Muscle layer of colon (tissue), 2 donors: ENCODE results near the gene FAM219B.

ENCODE experiments used
- H3K27ac ChIP-seq: one replicate; pipeline ENCODE4 v1.7.0; 2013; ENCODE audit warnings: low read depth, mild to moderate bottlenecking, low read length, moderate library complexity
- H3K27me3 ChIP-seq, 2 donors: one replicate each; pipeline ENCODE4 v1.7.0; 2013; ENCODE audit warnings: low read length in 2 of 2, mild to moderate bottlenecking in 2 of 2; ENCODE audit not compliant: insufficient read depth in 2 of 2, control insufficient read depth in 1 of 2
- H3K36me3 ChIP-seq: one replicate; pipeline ENCODE4 v1.7.0; 2013; ENCODE audit warnings: mild to moderate bottlenecking, low read length; ENCODE audit not compliant: insufficient read depth
- H3K4me1 ChIP-seq: one replicate; pipeline ENCODE4 v1.7.0; 2013; ENCODE audit warnings: mild to moderate bottlenecking, low read length; ENCODE audit not compliant: insufficient read depth
- H3K4me3 ChIP-seq, 2 donors: one replicate each; pipeline ENCODE4 v1.7.0; 2013; ENCODE audit warnings: low read length in 2 of 2, low read depth in 1 of 2, mild to moderate bottlenecking in 1 of 2, moderate library complexity in 1 of 2
- H3K9ac ChIP-seq: one replicate; pipeline ENCODE4 v1.7.0; 2013; ENCODE audit warnings: low read length
- H3K9me3 ChIP-seq: one replicate; pipeline ENCODE4 v1.7.0; 2013; ENCODE audit warnings: mild to moderate bottlenecking, low read length
- donor health status: abdominal sarcoma.
- donor health status: Adenocarcinoma of cecum.

FAM219B gene

DNA sequence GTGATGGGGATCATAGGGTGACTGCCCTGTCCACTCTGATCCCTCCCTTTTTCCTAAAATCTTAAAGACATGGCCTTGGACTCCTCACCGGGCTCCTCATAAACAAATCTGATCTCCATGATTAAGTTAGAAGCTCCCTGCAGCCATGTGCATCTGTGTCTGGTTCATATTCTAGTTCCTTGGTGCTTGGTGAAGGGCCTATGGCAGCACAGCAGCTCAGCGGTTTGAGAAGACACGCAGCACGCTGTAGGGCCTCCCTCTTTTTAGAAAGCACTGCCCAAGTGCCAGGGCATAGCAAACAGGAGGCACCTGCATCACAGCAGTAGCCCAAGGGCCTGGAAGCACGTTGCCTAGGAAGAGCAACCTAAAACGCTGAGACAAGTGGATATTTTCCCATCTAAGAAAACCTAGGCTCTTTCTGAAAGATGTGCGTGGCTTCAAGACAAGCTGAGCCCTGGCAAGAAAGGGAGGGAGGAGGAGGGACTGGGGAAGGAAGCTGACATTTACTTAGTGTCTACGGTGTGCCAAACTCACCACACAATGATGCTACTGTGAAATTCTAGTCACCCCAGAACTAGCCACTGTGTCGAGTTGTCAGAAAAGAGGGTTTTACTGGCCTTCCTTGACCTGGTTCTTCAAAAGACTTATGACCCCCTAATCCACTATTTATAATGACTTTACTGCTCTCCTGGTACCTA is 48.8 kb downstream of the FAM219B start:
- H3K27ac ChIP-seq: no peak overlapping the region
- H3K9ac ChIP-seq: no peak overlapping the region
- H3K36me3 ChIP-seq: peaks cover 15% of the 10 kb centered on the region
- H3K4me1 ChIP-seq: peaks cover 16% of the 10 kb centered on the region
- no peak overlapping the region for H3K4me3 ChIP-seq
- no peaks in the 10 kb centered on the region for H3K9me3 ChIP-seq
- no peaks in the 10 kb centered on the region for H3K27me3 ChIP-seq

DNA sequence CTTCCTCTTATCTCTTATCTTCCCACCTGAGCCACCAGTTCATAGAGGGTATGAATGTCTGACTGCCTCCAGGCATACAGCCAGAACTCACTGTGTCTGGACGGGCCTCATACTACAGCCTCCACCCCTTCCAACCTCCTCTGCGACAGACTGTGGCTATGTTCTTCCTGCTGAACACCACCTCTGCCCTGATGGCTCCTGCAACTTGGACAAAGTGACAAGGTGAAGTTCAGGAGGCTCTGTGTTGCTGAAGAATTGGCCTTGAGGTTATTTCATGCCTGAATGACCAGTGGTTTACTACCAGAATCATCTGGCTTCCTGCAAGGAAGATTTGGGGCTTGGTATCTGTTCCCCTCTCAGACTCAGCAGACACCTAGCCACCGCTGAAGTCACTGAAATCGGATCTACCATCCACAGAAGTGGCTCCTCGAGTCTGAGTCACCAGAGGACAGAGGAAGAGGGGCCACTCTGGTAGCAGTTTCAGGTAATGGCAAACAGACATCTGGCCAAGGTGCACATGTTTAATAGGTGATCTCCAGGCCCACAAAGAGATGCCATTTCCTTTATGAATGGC is 49.5 kb downstream of the FAM219B start:
- no peak overlapping the region for H3K9ac ChIP-seq
- H3K9me3 ChIP-seq: no peaks in the 10 kb centered on the region
- H3K4me3 ChIP-seq: no peak overlapping the region
- peaks cover 22% of the 10 kb centered on the region for H3K36me3 ChIP-seq
- H3K4me1 ChIP-seq: peaks cover 16% of the 10 kb centered on the region
- H3K27ac ChIP-seq: no peak overlapping the region
- H3K27me3 ChIP-seq: no peaks in the 10 kb centered on the region

DNA sequence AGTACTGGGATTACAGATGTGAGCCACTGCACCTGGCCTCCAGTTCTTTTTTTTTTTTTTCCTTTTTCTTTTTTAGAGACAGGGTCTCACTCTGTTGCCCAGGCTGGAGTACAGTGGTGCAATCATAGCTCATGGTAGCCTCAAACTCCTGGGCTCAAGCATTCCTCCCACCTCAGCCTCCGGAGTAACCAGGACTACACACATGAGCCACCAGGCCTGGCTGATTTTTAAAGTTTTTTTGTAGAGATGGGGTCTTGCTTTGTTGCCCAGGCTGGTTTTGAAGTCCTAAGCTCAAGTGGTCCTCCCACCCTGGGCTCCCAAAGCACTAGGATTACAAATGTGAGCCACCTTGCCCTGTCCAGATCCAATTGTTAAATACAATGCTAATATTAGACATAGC is 50.1 kb downstream of the FAM219B start:
- Histone ChIP-seq H3K9ac (no peak overlapping the region), H3K4me1 (peaks cover 16% of the 10 kb centered on the region), H3K27ac (no peak overlapping the region), H3K27me3 (no peaks in the 10 kb centered on the region), H3K4me3 (no peak overlapping the region), H3K36me3 (peaks cover 28% of the 10 kb centered on the region), H3K9me3 (no peaks in the 10 kb centered on the region)

DNA sequence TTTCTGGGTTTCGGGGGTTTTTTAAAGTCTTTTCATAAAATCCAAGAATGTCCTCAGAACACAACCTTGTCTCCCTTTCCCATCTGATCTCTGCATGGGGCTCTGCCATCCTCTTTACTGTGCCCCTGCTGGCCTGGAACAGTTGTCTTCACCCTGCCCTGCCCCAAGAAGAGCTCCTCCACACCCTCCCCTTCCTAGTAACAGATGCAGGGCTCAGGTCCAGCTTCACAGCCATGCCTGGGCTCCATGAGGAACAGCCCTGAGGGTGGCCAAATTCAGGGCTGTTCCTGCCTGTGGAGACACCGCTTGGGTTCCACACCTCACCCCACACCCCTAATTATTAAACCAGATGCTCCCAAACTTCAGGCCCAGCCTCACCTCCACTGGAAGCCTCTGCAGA is 50.8 kb downstream of the FAM219B start:
- H3K4me1 ChIP-seq: peaks cover 16% of the 10 kb centered on the region
- H3K9ac ChIP-seq: no peak overlapping the region
- H3K9me3 ChIP-seq: no peaks in the 10 kb centered on the region
- H3K36me3 ChIP-seq: peaks cover 35% of the 10 kb centered on the region
- no peak overlapping the region for H3K4me3 ChIP-seq
- no peaks in the 10 kb centered on the region for H3K27me3 ChIP-seq
- H3K27ac ChIP-seq: no peak overlapping the region

DNA sequence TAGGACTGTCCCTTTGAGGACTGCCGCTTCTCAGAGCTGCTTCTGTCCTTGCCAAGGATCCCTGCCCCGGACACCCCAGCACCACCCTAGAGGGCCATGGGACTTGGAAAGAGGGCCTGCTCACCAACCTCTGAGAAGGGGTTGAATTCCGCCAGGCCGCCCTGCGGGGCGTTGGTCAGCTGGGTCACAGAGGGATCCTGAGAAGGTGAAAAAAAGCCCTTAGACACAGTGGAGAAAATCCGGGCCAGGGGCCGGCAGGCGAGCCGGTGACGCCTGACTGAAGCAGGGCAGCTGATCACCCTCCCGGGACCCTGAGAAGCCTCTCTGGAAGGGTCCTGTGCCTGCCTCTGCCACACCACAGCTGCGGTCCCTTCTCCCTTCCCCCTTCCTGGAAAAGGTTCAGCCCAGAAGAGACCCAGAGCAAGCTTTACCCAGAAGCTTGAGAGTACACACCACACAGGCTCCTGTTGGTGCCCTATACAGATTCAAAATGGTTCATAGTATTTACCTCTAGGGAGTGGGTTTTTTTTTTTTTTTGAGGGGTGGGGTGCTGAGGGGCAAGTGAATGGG is 52.1 kb downstream of the FAM219B start:
- no peaks in the 10 kb centered on the region for H3K27me3 ChIP-seq
- H3K4me1 ChIP-seq: peaks cover 16% of the 10 kb centered on the region
- no peaks in the 10 kb centered on the region for H3K9me3 ChIP-seq
- H3K9ac ChIP-seq: no peak overlapping the region
- peaks cover 48% of the 10 kb centered on the region for H3K36me3 ChIP-seq
- H3K27ac ChIP-seq: no peak overlapping the region
- no peak overlapping the region for H3K4me3 ChIP-seq

DNA sequence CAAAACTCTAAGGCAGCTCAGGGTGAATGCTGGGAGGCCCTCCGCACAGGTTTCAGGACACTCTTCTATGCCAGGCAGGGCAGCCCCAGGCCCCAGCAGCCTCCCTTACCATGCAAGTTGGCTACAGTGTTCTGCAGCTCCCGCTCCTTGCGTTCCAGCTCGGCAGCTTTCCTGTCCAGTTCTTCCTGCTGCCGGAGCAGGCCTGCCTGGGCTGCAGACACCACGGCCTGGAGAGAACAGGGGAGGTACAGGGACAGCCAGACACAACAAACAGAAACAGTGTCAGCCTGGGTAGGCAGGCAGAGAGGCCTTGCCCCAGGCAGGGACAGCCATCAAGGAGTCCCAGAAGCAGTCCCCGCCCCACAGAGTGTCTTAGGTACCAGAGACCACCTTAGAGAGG is 54.7 kb downstream of the FAM219B start:
- Histone ChIP-seq H3K27me3 (no peaks in the 10 kb centered on the region), H3K36me3 (peaks cover 69% of the 10 kb centered on the region), H3K4me1 (peaks cover 3% of the 10 kb centered on the region), H3K9ac (no peak overlapping the region), H3K9me3 (no peaks in the 10 kb centered on the region), H3K27ac (no peak overlapping the region), H3K4me3 (no peak overlapping the region)

DNA sequence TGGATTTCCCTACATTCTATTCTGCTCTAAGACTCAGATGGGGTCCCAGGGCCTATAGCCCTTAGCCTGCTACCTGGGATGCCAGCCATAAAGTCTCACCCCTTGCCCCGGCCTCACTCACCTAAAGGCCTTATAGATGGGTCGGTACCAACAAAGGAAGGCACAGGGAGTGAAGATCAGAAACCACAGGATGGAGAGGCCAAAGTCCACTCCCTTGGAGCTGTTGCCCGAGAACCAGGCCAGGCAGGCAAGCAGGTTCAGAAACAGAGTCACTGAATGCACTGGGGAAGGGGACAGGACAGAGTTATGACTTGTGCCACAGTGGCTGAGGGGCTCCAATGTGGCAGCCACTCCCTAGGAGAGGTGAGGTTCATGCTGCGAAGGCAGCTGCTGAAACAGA is 56.3 kb downstream of the FAM219B start:
- no peaks in the 10 kb centered on the region for H3K9me3 ChIP-seq
- peaks cover 77% of the 10 kb centered on the region for H3K36me3 ChIP-seq
- H3K27me3 ChIP-seq: no peaks in the 10 kb centered on the region
- no peak overlapping the region for H3K9ac ChIP-seq
- no peaks in the 10 kb centered on the region for H3K4me1 ChIP-seq
- H3K4me3 ChIP-seq: no peak overlapping the region
- H3K27ac ChIP-seq: no peak overlapping the region
